Panc1 (cell line): ENCODE data around the gene ADGRG2. TPM values are rescaled to one million over a fixed set of nuclear protein-coding genes. Genes with fewer than 3 reads are reported as not detected.
A peak's percentile ranks its signal among the peaks of the same experiment; 100 is the strongest.

Experiments
- ATAC-seq: fragments of 200-7000 bp; cut with Tn5 transposase; 2 replicates; pipeline ENCODE4 v1.9.1; 2020; ENCODE audit warnings: mild to moderate bottlenecking, moderate library complexity
- BruUV-seq: library from RNA; stranded (reverse); fragments of 400-500 nt; replicated peaks from 2 replicates; lab custom pipeline; 2021; lab: Mats Ljungman, UMichigan
- CTCF ChIA-PET: fragments of 300-600 bp; sonication (Branson Sonifier 250); formaldehyde crosslinking; loops from one replicate; lab custom pipeline; 2022; ENCODE audit warnings: antibody characterized with exemption; lab: Charles Lee
- POLR2A ChIA-PET: fragments of 300-600 bp; sonication (Branson Sonifier 250); formaldehyde crosslinking; loops from one replicate; lab custom pipeline; 2022; ENCODE audit warnings: antibody characterized with exemption; lab: Charles Lee
- DNase-seq: peaks from one replicate; pipeline ENCODE4 v3.0.0-alpha.2; 2010; ENCODE audit warnings: low read depth, low spot score
- H3K27ac ChIP-seq: 2 replicates; pipeline ENCODE4 v1.5.1; 2011; ENCODE audit warnings: mild to moderate bottlenecking, low read length, inconsistent platforms
- H3K27me3 ChIP-seq: fragments of 200-500 bp; sonication (Bioruptor generic); 2 replicates; pipeline ENCODE4 v1.6.0; 2014; ENCODE audit warnings: low read length, inconsistent platforms; ENCODE audit not compliant: control insufficient read depth, insufficient read depth
- H3K36me3 ChIP-seq: fragments of 200-500 bp; sonication (Bioruptor generic); 2 replicates; pipeline ENCODE4 v1.5.1; 2014; ENCODE audit warnings: inconsistent platforms, mild to moderate bottlenecking, low read length, moderate library complexity; ENCODE audit not compliant: control insufficient read depth, insufficient read depth
- H3K4me1 ChIP-seq: 2 replicates; pipeline ENCODE4 v1.5.1; 2011; ENCODE audit warnings: inconsistent platforms, mild to moderate bottlenecking, low read length, moderate library complexity; ENCODE audit not compliant: control insufficient read depth, insufficient read depth
- H3K4me3 ChIP-seq, 2 experiments: 2 replicates each; pipeline ENCODE4 v1.5.1; 2011 to 2012; ENCODE audit warnings: low read depth in 2 of 2, low read length in 2 of 2, mild to moderate bottlenecking in 2 of 2, inconsistent platforms in 1 of 2, moderate library complexity in 1 of 2
- H3K9me3 ChIP-seq: fragments of 200-500 bp; sonication (Bioruptor generic); 2 replicates; pipeline ENCODE4 v1.5.1; 2014; ENCODE audit warnings: low read depth, mild to moderate bottlenecking, inconsistent platforms, low read length, moderate library complexity; ENCODE audit not compliant: control insufficient read depth, insufficient read depth
- POLR2AphosphoS5 ChIP-seq: IDR thresholded peaks from 2 replicates; pipeline ENCODE4 v1.6.1; 2012; ENCODE audit warnings: mild to moderate bottlenecking, low read depth, low read length, moderate library complexity
- SIN3A ChIP-seq: IDR thresholded peaks from 2 replicates; pipeline ENCODE4 v1.6.1; 2012; ENCODE audit warnings: low read depth, mild to moderate bottlenecking, low read length, moderate library complexity, borderline replicate concordance; ENCODE audit not compliant: insufficient read depth
- TCF7L2 ChIP-seq: IDR thresholded peaks from 2 replicates; pipeline ENCODE4 v1.6.1; 2011; ENCODE audit warnings: mild to moderate bottlenecking, low read depth, low read length, inconsistent platforms
- in situ Hi-C: cut with HindIII; loops from 2 replicates; pipeline ENCODE4 v1.10.0; 2016; ENCODE audit warnings: low sequenced_read_pairs, low pct_unique_long_range_greater_than_20kb
- intact Hi-C: fragments of 100-400 bp; cut with micrococcal nuclease; formaldehyde crosslinking; loops from one replicate; pipeline ENCODE4 v1.10.0; 2022; ENCODE audit not compliant: unreplicated experiment
- total RNA-seq: library from RNA; stranded (reverse); gene quantifications from one replicate; pipeline ENCODE4 v1.2.1, GENCODE V29; 2021; ENCODE audit not compliant: unreplicated experiment
- TF ChIP-seq, protein P1 (sequence below): fragments of 450-650 bp; IDR thresholded peaks from 2 replicates; pipeline ENCODE4 v1.5.1; 2017; ENCODE audit warnings: mild to moderate bottlenecking
- TF ChIP-seq, protein P2 (sequence below), 2 experiments: IDR thresholded peaks; 2 replicates each; pipeline ENCODE4 v1.6.1; 2011 to 2012; ENCODE audit warnings: low read depth in 2 of 2, control low read depth in 1 of 2, low read length in 1 of 2, mild to moderate bottlenecking in 1 of 2, moderate library complexity in 1 of 2; ENCODE audit not compliant: insufficient read depth in 1 of 2

The ADGRG2 gene
- total RNA-seq, 1 experiment from 2014 or later: 2.0 TPM

DNA sequence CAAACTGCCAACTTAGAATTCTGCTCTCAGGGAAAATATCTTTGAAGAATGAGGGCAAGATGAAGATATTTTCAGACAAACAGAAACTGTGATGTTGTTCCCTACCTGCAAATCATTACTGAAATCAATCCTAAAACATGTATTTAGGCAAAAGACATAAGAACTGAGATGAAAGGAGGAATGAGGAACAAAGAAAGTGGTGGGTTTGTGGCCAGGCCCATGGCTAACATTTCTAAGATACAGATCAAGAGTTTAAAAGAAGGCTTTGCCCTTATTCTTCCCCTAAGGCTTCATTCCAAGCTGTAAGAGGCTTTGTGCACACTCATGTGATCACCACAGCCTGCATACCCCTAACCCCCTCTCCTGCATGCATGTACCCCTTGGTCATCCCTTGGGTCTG lies 46.5 kb downstream of the ADGRG2 start:
- Histone ChIP-seq H3K4me3 (no peak overlapping the region), H3K9me3 (no peaks in the 10 kb centered on the region), H3K27me3 (no peaks in the 10 kb centered on the region), H3K36me3 (no peaks in the 10 kb centered on the region), H3K27ac (no peak overlapping the region), H3K4me1 (no peaks in the 10 kb centered on the region)
- ATAC-seq: no peak
- no peak for DNase-seq
- BruUV-seq: no TSS peak
- intact Hi-C loops: no loop called here
- POLR2A ChIA-PET: no interaction called here
- in situ Hi-C loops: no loop called here
- CTCF ChIA-PET: no interaction called here
- TF ChIP-seq, protein P1, sequence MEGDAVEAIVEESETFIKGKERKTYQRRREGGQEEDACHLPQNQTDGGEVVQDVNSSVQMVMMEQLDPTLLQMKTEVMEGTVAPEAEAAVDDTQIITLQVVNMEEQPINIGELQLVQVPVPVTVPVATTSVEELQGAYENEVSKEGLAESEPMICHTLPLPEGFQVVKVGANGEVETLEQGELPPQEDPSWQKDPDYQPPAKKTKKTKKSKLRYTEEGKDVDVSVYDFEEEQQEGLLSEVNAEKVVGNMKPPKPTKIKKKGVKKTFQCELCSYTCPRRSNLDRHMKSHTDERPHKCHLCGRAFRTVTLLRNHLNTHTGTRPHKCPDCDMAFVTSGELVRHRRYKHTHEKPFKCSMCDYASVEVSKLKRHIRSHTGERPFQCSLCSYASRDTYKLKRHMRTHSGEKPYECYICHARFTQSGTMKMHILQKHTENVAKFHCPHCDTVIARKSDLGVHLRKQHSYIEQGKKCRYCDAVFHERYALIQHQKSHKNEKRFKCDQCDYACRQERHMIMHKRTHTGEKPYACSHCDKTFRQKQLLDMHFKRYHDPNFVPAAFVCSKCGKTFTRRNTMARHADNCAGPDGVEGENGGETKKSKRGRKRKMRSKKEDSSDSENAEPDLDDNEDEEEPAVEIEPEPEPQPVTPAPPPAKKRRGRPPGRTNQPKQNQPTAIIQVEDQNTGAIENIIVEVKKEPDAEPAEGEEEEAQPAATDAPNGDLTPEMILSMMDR: no peak
- TF ChIP-seq POLR2AphosphoS5: no peak
- TF ChIP-seq, protein P2, sequence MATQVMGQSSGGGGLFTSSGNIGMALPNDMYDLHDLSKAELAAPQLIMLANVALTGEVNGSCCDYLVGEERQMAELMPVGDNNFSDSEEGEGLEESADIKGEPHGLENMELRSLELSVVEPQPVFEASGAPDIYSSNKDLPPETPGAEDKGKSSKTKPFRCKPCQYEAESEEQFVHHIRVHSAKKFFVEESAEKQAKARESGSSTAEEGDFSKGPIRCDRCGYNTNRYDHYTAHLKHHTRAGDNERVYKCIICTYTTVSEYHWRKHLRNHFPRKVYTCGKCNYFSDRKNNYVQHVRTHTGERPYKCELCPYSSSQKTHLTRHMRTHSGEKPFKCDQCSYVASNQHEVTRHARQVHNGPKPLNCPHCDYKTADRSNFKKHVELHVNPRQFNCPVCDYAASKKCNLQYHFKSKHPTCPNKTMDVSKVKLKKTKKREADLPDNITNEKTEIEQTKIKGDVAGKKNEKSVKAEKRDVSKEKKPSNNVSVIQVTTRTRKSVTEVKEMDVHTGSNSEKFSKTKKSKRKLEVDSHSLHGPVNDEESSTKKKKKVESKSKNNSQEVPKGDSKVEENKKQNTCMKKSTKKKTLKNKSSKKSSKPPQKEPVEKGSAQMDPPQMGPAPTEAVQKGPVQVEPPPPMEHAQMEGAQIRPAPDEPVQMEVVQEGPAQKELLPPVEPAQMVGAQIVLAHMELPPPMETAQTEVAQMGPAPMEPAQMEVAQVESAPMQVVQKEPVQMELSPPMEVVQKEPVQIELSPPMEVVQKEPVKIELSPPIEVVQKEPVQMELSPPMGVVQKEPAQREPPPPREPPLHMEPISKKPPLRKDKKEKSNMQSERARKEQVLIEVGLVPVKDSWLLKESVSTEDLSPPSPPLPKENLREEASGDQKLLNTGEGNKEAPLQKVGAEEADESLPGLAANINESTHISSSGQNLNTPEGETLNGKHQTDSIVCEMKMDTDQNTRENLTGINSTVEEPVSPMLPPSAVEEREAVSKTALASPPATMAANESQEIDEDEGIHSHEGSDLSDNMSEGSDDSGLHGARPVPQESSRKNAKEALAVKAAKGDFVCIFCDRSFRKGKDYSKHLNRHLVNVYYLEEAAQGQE (IDR thresholded peaks at IDR 0.05; ENCODE audit: insufficient read depth in 1 of 2, low read depth in 2 of 2, low read length in 1 of 2): no peak
- TF ChIP-seq SIN3A: no peak
- TF ChIP-seq TCF7L2: no peak

GRCh38 chrX:19072372-19072771 lies 49.9 kb downstream of the ADGRG2 start:
- Histone ChIP-seq H3K27me3 (no peaks in the 10 kb centered on the region), H3K36me3 (no peaks in the 10 kb centered on the region), H3K9me3 (no peaks in the 10 kb centered on the region), H3K27ac (no peak overlapping the region), H3K4me1 (no peaks in the 10 kb centered on the region), H3K4me3 (no peak overlapping the region)
- in situ Hi-C loops: no loop called here
- peak; percentile 5 for DNase-seq
- ChIA-PET CTCF (no interaction called here), POLR2A (no interaction called here)
- TF ChIP-seq SIN3A (no peak), POLR2AphosphoS5 (no peak), TCF7L2 (no peak)
- TF ChIP-seq, protein P2 (IDR thresholded peaks at IDR 0.05; ENCODE audit: insufficient read depth in 1 of 2, low read depth in 2 of 2, low read length in 1 of 2): no peak
- TF ChIP-seq, protein P1: no peak
- no peak for ATAC-seq
- no TSS peak for BruUV-seq
- intact Hi-C loops: no loop called here
